Lung (tissue), 12 donors: ENCODE measurements around the gene OBSCN. TPM values are rescaled to one million over a fixed set of nuclear protein-coding genes. Genes with fewer than 3 reads are reported as not detected.
"Not testable (repeated sequence)": the region's sequence is repeated elsewhere in the genome, so short reads cannot be mapped to it uniquely, and the experiment has no call there.

Experiments used
- ATAC-seq: fragments of 200-7000 bp; cut with Tn5 transposase; one replicate; pipeline ENCODE4 v1.9.1; 2020; ENCODE audit warnings: moderate number of reproducible peaks; ENCODE audit not compliant: insufficient read depth, low FRiP score
- DNase-seq, 3 donors: peaks; one replicate each; pipeline ENCODE4 v3.0.0-alpha.2; 2013 to 2017
- H3K27ac ChIP-seq, 2 donors: one replicate each; pipeline ENCODE4 v1.5.1; 2013; ENCODE audit warnings: mild to moderate bottlenecking in 2 of 2, moderate library complexity in 2 of 2, control low read depth in 1 of 2, inconsistent platforms in 1 of 2, low read depth in 1 of 2, low read length in 1 of 2
- H3K27me3 ChIP-seq, 3 donors: one replicate each; pipeline ENCODE4 v1.5.1; 2013; ENCODE audit warnings: low read length in 2 of 3; ENCODE audit not compliant: control insufficient read depth in 3 of 3, insufficient read depth in 3 of 3
- H3K36me3 ChIP-seq, 4 donors: one replicate each; pipeline ENCODE4 v1.5.1; 2013; ENCODE audit warnings: low read length in 4 of 4, mild to moderate bottlenecking in 1 of 4, moderate library complexity in 1 of 4; ENCODE audit not compliant: control insufficient read depth in 4 of 4, insufficient read depth in 4 of 4
- H3K4me1 ChIP-seq, 5 donors: one replicate each; pipeline ENCODE4 v1.5.1; 2013; ENCODE audit warnings: low read length in 5 of 5, mild to moderate bottlenecking in 2 of 5, moderate library complexity in 1 of 5; ENCODE audit not compliant: control insufficient read depth in 5 of 5, insufficient read depth in 5 of 5
- H3K4me3 ChIP-seq: one replicate; pipeline ENCODE4 v1.5.1; 2013; ENCODE audit warnings: mild to moderate bottlenecking, control low read depth, moderate library complexity
- H3K9ac ChIP-seq, 2 donors: one replicate each; pipeline ENCODE4 v1.5.1; 2013; ENCODE audit warnings: low read length in 2 of 2, control low read depth in 1 of 2; ENCODE audit not compliant: insufficient read depth in 1 of 2
- H3K9me3 ChIP-seq, 4 donors: one replicate each; pipeline ENCODE4 v1.5.1; 2013; ENCODE audit warnings: low read length in 3 of 4, mild to moderate bottlenecking in 1 of 4, moderate library complexity in 1 of 4; ENCODE audit not compliant: control insufficient read depth in 4 of 4, insufficient read depth in 3 of 4
- WGBS, 2 donors: extraction: QIAGEN DNeasy Blood & Tissue Kit; methylation state at CpG; one replicate each; pipeline ENCODE4 v1.1.7; 2013; 5-methylcytosine and 5-hydroxymethylcytosine counted together
- polyA plus RNA-seq, 2 donors: library from polyadenylated mRNA; stranded (reverse); fragments of 200-250 nt; gene quantifications; one replicate each; pipeline ENCODE4 v1.2.1, GENCODE V29; 2013
- total RNA-seq, 2 donors: library from RNA; depleted of rRNA in 1 of 2; stranded (reverse); fragments of >200 nt in 1 of 2; gene quantifications; one replicate each; pipeline ENCODE4 v1.2.1, GENCODE V29; 2014 to 2021
- TF ChIP-seq, protein P1 (sequence below): IDR thresholded peaks from 2 replicates; pipeline ENCODE4 v1.5.1; 2012; ENCODE audit warnings: mild to moderate bottlenecking; ENCODE audit errors: control extremely low read depth, extremely low read depth
- donor health status: control.
- donor health status: control.
- donor health status: Bipolar disorder and iron deficiency.
- donor health status: healthy.
- donor health status: DM: yes; HTN: yes; CAD: no.

OBSCN gene
- total and polyA plus RNA-seq, 4 donors: 5.1 to 47.3 (median 25.4) TPM

- H3K4me1 ChIP-seq: no peaks in the 10 kb centered on the region
- H3K9me3 ChIP-seq: peaks cover 0 to 28% (median 25%) of the 10 kb centered on the region in 4 donors
- DNase-seq: peak in 1 of 3 donors; percentile 3
- no peak for ATAC-seq
- 93 to 97% methylated on average over 3 of the region's 3 CpGs for WGBS, 2 donors
- H3K4me3 ChIP-seq: no peak overlapping the region
- H3K27ac ChIP-seq: no peak overlapping the region
- TF ChIP-seq, protein P1, sequence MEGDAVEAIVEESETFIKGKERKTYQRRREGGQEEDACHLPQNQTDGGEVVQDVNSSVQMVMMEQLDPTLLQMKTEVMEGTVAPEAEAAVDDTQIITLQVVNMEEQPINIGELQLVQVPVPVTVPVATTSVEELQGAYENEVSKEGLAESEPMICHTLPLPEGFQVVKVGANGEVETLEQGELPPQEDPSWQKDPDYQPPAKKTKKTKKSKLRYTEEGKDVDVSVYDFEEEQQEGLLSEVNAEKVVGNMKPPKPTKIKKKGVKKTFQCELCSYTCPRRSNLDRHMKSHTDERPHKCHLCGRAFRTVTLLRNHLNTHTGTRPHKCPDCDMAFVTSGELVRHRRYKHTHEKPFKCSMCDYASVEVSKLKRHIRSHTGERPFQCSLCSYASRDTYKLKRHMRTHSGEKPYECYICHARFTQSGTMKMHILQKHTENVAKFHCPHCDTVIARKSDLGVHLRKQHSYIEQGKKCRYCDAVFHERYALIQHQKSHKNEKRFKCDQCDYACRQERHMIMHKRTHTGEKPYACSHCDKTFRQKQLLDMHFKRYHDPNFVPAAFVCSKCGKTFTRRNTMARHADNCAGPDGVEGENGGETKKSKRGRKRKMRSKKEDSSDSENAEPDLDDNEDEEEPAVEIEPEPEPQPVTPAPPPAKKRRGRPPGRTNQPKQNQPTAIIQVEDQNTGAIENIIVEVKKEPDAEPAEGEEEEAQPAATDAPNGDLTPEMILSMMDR: no peak
- no peak overlapping the region for H3K9ac ChIP-seq
- peaks cover 18 to 70% (median 34%) of the 10 kb centered on the region in 4 donors for H3K36me3 ChIP-seq
- H3K27me3 ChIP-seq: no peaks in the 10 kb centered on the region
Measured at GRCh38 chr1:228245111-228245510, 37.3 kb downstream of the OBSCN start.

GRCh38 chr1:228246216-228246900 is 38.5 kb downstream of the OBSCN start:
- H3K9ac ChIP-seq: no peak overlapping the region
- H3K27ac ChIP-seq: no peak overlapping the region
- DNase-seq (no peak), ATAC-seq (no peak)
- peaks cover 18 to 65% (median 35%) of the 10 kb centered on the region in 4 donors for H3K36me3 ChIP-seq
- peaks cover 0 to 27% (median 18%) of the 10 kb centered on the region in 4 donors for H3K9me3 ChIP-seq
- no peaks in the 10 kb centered on the region for H3K27me3 ChIP-seq
- 96 to 98% methylated on average over 8 of the region's 8 CpGs for WGBS, 2 donors
- no peaks in the 10 kb centered on the region for H3K4me1 ChIP-seq
- TF ChIP-seq, protein P1: no peak
- H3K4me3 ChIP-seq: no peak overlapping the region

DNA sequence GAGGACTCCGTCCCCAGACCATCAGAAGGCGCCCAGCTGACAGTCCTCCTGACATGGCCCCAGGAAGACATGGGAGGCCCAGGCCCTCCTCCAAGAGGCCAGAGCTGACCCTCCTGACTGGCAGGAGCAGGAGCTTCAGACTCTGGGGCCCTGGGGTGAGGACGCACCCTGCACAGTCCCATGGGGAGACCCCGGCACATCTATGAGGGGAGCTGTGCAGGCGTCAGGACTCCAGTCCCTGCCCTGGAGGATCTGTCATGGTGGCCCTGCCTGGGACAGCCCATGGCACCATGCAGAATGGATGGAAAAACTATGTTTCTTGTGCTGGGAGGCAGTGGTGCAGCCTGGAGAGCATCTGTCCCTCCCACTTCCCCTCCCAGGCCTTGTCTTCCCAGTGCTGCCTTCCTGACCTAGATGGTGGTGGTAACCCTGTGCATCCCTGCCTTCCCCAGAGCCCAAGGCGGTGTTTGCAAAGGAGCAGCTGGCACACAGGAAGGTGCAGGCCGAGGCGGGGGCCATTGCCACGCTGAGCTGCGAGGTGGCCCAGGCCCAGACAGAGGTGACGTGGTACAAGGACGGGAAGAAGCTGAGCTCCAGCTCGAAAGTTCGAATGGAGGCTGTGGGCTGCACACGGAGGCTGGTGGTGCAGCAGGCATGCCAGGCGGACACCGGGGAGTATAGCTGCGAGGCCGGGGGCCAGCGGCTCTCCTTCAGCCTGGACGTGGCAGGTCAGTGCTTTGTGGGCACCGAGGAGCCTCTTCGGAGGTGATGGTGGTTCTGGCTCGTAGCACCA is 41.9 kb downstream of the OBSCN start:
- H3K9me3 ChIP-seq: peaks cover 0 to 11% (median 6%) of the 10 kb centered on the region in 4 donors
- ATAC-seq: no peak
- H3K9ac ChIP-seq: no peak overlapping the region
- H3K4me3 ChIP-seq: no peak overlapping the region
- WGBS, 2 donors: 94 to 97% methylated on average over 24 of the region's 24 CpGs
- TF ChIP-seq, protein P1: no peak
- no peak overlapping the region for H3K27ac ChIP-seq
- no peak for DNase-seq
- H3K36me3 ChIP-seq: peaks cover 11 to 32% (median 20%) of the 10 kb centered on the region in 4 donors
- H3K27me3 ChIP-seq: no peaks in the 10 kb centered on the region
- no peaks in the 10 kb centered on the region for H3K4me1 ChIP-seq

GRCh38 chr1:228252476-228252875 is 44.6 kb downstream of the OBSCN start:
- not testable (repeated sequence) for H3K4me1 ChIP-seq, H3K9me3 ChIP-seq, H3K4me3 ChIP-seq, H3K9ac ChIP-seq, H3K27me3 ChIP-seq, H3K27ac ChIP-seq, ATAC-seq, DNase-seq
- WGBS, 2 donors: 73 to 84% methylated on average over 1 of the region's 1 CpG
- H3K36me3 ChIP-seq: peaks cover 4 to 14% (median 8%) of the 10 kb centered on the region in 4 donors
